Ishikawa (cell line): ENCODE measurements around the gene EPHB1.

ENCODE experiments used
- CEBPB ChIP-seq: IDR thresholded peaks from 2 replicates; pipeline ENCODE4 v1.6.1; 2012
- CREB1 ChIP-seq: IDR thresholded peaks from 2 replicates; pipeline ENCODE4 v1.6.1; 2012; ENCODE audit warnings: low read depth
- EGR1 ChIP-seq: IDR thresholded peaks from 2 replicates; pipeline ENCODE4 v1.6.1; 2012
- EP300 ChIP-seq: IDR thresholded peaks from 2 replicates; pipeline ENCODE4 v1.6.1; 2012; ENCODE audit warnings: borderline replicate concordance
- FOXM1 ChIP-seq: IDR thresholded peaks from 2 replicates; pipeline ENCODE4 v1.6.1; 2012; ENCODE audit warnings: low read depth, borderline replicate concordance
- NFIC ChIP-seq: IDR thresholded peaks from 2 replicates; pipeline ENCODE4 v1.6.1; 2012
- RAD21 ChIP-seq: IDR thresholded peaks from 2 replicates; pipeline ENCODE4 v1.6.1; 2012; ENCODE audit warnings: low read depth
- REST ChIP-seq: IDR thresholded peaks from 2 replicates; pipeline ENCODE4 v1.6.1; 2012; ENCODE audit warnings: low read depth, mild to moderate bottlenecking
- TAF1 ChIP-seq: IDR thresholded peaks from 2 replicates; pipeline ENCODE4 v1.6.1; 2012; ENCODE audit warnings: low read depth, mild to moderate bottlenecking
- TCF12 ChIP-seq: IDR thresholded peaks from 2 replicates; pipeline ENCODE4 v1.6.1; 2012; ENCODE audit warnings: low read depth
- TEAD4 ChIP-seq: IDR thresholded peaks from 2 replicates; pipeline ENCODE4 v1.6.1; 2012
- YY1 ChIP-seq: IDR thresholded peaks from 2 replicates; pipeline ENCODE4 v1.6.1; 2012; ENCODE audit warnings: low read depth
- ZBTB7A ChIP-seq: IDR thresholded peaks from 2 replicates; pipeline ENCODE4 v1.6.1; 2012; ENCODE audit warnings: low read depth
- TF ChIP-seq, protein P1 (sequence below): IDR thresholded peaks from 2 replicates; pipeline ENCODE4 v1.6.1; 2012
- TF ChIP-seq, protein P2 (sequence below): IDR thresholded peaks from 2 replicates; pipeline ENCODE4 v1.6.1; 2012

The EPHB1 gene

DNA sequence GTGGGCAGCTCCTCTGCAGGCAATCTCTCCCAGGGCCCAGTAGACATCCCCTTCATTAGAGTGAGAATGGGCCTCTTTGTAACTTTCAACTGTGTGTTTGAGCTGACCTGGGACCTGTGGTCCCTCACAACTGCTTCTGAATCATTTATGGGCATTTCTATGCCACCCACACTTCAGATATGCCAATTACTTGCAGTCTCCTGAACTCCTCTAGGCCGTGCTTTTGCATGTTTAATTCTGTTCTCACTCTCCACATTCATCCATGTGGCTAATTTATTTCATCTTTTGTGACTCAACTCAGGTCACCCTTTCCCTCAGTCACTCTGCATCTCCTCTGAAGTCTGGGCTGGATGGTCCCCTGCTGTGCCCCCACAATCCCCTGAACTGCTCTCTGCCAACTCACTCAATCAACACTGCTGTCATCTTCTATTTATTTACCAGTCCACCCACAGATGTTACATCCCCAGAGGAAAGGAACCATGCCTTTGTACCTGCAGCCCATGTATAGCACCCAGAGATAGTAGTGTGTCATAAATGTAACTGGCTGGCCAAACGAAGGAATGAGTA is 364.7 kb downstream of the EPHB1 start:
- TF ChIP-seq, protein P1, sequence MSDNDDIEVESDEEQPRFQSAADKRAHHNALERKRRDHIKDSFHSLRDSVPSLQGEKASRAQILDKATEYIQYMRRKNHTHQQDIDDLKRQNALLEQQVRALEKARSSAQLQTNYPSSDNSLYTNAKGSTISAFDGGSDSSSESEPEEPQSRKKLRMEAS = no peak
- TF ChIP-seq ZBTB7A = no peak
- no peak for TF ChIP-seq TCF12

DNA sequence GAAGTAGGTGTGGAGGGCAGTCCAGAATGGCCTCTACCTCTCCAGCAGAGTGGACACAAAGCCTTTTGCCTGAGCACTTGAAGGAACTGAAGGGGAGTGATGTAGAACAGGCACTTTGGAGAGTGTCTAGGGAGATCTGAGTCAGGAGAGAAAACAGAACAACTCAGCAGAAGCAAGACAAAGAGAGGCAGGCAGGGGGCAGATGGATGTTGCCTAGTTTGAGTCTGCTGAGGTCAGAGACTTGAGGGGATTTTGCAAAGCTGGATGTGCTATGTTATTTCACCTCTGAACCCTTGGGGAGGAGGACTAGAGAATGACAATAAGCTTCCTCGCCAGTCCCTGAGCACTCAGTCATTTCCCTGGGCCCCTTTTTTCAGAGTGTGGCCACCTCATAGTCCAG is 366.4 kb downstream of the EPHB1 start:
- TF ChIP-seq FOXM1 (no peak), CEBPB (no peak)
- TF ChIP-seq, protein P1 = no peak

DNA sequence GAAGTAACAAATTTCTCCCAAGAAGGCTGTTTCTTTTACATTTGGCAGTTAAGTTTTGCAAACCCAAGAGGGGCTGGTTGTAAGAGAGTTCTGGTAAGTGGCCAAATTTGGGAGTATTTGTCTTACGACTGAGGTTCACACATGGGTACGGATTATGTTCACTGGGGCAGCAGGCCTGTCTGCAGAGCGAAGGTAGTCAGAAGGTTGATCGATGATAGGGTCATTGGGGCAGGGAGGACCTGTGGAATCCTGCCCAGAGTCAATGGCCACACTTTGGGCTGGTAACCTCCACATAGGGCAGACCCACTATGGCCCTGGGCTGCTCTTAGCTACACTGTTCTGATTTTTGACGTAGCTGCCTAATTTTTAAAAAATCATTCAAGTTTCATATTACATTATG is 368.6 kb downstream of the EPHB1 start:
- TF ChIP-seq TCF12 (no peak), CEBPB (no peak), EGR1 (no peak), REST (no peak), TEAD4 (no peak), CREB1 (no peak)

GRCh38 chr3:135165260-135165659 is 370.2 kb downstream of the EPHB1 start:
- TF ChIP-seq FOXM1 (no peak), EGR1 (no peak), TAF1 (no peak), YY1 (no peak), TCF12 (no peak), RAD21 (no peak), REST (no peak)
- TF ChIP-seq, protein P2, sequence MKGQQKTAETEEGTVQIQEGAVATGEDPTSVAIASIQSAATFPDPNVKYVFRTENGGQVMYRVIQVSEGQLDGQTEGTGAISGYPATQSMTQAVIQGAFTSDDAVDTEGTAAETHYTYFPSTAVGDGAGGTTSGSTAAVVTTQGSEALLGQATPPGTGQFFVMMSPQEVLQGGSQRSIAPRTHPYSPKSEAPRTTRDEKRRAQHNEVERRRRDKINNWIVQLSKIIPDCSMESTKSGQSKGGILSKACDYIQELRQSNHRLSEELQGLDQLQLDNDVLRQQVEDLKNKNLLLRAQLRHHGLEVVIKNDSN = no peak
- TF ChIP-seq, protein P1 = no peak

DNA sequence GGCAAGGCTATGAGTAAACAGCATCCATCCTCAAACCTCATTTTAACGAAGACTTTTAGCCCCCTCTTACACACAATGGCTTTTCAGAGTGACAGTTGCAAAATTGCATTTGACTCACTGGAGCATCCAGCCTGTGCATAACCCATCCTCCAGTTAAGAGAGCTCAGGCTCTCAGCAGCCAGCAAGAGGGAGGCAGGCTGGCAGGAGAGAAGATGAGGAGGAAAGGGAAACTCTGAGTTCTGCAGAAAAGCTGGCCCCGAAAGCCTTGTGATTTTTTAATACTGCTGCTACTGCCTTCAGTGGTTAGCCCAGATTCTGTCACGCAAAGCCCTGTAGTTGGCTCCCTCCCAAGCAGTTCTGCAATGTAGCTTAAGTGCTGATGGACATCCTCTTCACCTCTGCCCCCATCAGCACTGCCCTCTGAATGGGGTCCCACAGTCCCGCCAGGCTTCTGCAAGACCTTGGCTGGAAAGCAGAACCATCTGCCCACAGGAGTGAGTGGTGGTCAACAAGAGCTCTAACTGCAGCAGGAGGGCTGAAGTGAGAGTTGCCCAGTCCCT is 371.3 kb downstream of the EPHB1 start:
- TF ChIP-seq CREB1 (no peak), RAD21 (no peak)

- TF ChIP-seq FOXM1 (no peak), RAD21 (no peak), ZBTB7A (no peak), EGR1 (no peak), CEBPB (no peak), TAF1 (no peak), TCF12 (no peak), NFIC (no peak), CREB1 (no peak), EP300 (no peak), YY1 (no peak), TEAD4 (no peak), REST (no peak)
- TF ChIP-seq, protein P1 = no peak
- TF ChIP-seq, protein P2 = no peak
Measured at GRCh38 chr3:135168822-135169221, 373.8 kb downstream of the EPHB1 start.
